Choroid plexus epithelial cell (primary cell): ENCODE data around the gene DENND6B.
A peak's percentile ranks its signal among the peaks of the same experiment; 100 is the strongest.

Source experiments
- DNase-seq: peaks from one replicate; pipeline ENCODE4 v3.0.0-alpha.2; 2010; ENCODE audit warnings: low read depth
- H3K4me3 ChIP-seq: 2 replicates; pipeline ENCODE4 v1.5.1; 2011; ENCODE audit warnings: low read depth, mild to moderate bottlenecking, control low read depth, low read length, moderate library complexity
- CTCF ChIP-seq: conservative IDR thresholded peaks from 2 replicates; pipeline ENCODE4 v1.5.1; 2011; ENCODE audit warnings: low read depth, mild to moderate bottlenecking, control low read depth, inconsistent platforms, low read length, moderate library complexity

Gene DENND6B

DNA sequence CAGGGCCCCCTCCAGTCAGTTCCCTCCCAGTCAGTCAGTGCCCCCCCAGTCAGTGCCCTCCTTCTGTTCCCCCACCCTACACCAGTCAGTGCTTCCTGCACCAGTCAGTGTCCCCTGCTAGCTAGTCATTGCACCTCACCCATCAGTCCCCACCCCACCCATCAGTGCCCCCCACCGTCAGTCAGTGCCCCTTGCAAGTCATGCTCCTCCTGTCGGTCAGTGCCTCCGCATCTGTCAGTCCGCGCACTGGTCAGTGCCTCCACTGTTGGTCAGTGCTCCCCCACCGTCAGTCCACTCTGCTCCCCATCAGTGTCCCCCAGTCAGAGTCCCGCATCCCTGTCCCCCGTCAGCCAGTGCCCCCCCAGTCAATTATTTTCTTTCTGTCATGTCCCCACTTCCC lies 19.7 kb upstream of the DENND6B start:
- no peak for DNase-seq
- no peak for TF ChIP-seq CTCF
- H3K4me3 ChIP-seq, result no peak overlapping the region

- no peak for DNase-seq
- peak overlapping the region; percentile 75 for H3K4me3 ChIP-seq
- TF ChIP-seq CTCF, result no peak
These were observed 16.7 kb upstream of the DENND6B start for GRCh38 chr22:50343541-50343935.

DNA sequence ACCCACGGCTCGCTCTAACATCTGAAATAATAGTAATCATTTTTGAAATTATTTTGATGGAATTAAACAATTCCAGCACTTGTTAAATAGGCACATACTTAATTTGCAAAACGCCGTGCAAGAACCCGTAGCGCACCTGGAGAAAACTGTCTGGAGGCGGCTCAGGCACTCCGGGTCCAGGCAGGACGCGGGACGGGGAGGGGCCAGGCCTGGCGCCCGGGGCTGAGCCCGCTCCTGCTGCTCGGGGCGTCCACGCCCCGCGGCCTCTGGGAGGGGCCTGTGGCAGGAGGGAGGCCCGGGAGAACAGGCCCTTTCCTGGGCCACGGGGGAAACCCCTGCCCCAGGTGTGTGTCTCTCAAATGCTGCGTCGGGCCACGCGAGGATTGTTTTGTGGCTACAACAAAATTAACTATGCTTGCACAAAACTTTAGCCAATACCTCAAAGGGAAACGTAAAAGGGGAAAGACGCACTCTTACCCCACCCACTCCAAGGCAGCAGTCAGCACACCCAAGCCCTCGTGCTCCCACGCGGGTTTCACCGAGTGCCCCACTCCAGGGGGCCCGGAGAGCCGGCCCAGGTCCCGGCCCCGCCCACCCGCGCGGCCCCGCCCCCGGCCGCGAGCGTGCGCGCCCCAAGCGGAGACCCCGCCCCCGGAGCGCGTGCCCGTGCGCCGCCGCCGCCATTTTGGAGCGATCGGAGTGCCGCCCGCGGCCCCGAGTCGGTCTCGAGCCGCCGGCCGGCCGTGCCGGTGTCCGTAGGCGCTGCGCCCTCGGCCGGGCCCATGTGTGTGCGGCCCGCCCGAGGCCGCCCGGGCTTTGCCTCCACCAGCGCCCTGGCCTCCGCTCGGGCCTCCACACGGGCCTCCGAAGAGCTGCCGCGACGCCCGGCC lies 16.1 kb upstream of the DENND6B start, which contains the start of gene PPP6R2:
PPP6R2 (plus strand) TSS at position 677 of the 890 bp plus-strand sequence. CDS start 50,582 bp downstream, outside the sequence.
- peak within 1 kb of the TSS; percentile 75 for H3K4me3 ChIP-seq
- peak; percentile 76 for DNase-seq
- no peak for TF ChIP-seq CTCF

DNA sequence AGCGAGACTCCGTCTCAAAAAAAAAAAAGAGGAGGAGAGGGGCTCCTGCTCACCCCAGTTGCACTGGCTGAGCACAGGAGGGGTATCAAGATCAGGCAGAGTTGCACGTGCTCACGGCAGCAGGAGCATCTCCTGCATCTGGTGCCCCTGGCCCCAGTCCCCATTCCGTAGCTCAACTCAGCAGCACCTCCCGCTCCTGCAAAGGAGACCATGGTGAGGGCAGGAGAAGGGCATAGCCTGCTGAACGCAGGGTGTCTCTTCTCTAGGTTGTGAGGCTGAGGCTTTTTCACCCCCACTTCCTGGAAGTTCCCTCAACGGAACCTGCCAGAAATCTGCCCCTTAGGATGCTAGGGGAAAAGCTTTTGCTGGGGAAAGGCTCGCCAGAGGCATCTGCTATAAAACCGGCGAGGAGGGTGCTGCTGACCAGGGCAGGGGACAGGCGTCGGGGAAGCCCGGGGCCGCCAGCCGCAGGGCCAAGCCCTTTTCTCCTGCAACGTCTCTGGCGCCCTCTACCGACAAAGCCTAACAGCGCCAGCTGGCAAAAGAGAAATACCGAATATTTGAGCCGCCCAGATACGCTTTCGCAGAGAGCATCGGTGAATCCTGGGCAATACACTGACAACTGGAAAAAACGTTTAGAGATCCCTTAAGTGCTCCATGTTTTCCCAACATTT lies 15.3 kb upstream of the DENND6B start:
- peak; percentile 87 for DNase-seq
- peak; percentile 99 for TF ChIP-seq CTCF

GRCh38 chr22:50339945-50340879 lies 13.4 kb upstream of the DENND6B start:
- TF ChIP-seq CTCF, result no peak
- DNase-seq, result peak; percentile 20
- H3K4me3 ChIP-seq, result no peak overlapping the region

More for the DNA sequence above, 15.3 kb upstream of the DENND6B start:
- peak overlapping the region; percentile 75 for H3K4me3 ChIP-seq

DNA sequence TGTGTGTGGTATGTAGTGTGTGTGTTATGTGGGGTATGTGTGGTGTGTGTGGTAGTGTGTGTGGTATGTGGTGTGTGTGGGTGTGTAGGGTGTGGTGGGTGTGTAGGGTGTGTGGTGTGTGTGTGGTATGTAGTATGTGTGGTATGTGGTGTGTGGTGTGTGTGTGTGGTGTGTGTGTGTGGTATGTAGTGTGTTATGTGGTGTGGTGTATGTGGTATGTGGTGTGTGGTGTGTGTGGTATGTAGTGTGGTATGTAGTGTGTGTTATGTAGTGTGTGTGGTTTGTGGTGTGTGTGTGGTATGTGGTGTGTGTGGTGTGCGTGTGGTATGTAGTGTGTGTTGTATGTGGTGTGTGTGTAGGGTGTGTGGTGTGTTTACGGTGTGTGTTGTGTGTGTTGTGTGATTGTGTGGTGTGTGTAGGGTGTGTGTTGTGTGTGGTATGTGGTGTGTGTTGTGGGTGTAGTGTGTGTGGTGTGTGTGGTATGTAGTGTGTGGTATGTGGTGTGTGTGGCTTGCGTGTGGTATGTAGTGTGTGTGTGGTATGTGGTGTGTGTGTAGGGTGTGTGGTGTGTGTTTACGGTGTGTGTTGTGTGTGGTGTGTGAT lies 12.1 kb upstream of the DENND6B start:
- no peak for TF ChIP-seq CTCF
- H3K4me3 ChIP-seq, result no peak overlapping the region
- DNase-seq, result no peak
